Activated CD8-positive, alpha-beta T cell treated with anti-CD3 and anti-CD28 coated beads for 36 hours (primary cell): ENCODE measurements around the gene SIRT4. TPM values are rescaled to one million over a fixed set of nuclear protein-coding genes. Genes with fewer than 3 reads are reported as not detected.

Source experiments
- ATAC-seq: fragments of 200-7000 bp; cut with Tn5 transposase; one replicate; pipeline ENCODE4 v1.10.0; 2021; ENCODE audit warnings: mild to moderate bottlenecking, moderate library complexity
- CTCF ChIA-PET: fragments of 350-600 bp; sonication (Branson Sonifier 250); formaldehyde crosslinking; loops from one replicate; lab custom pipeline; 2021; ENCODE audit warnings: antibody characterized with exemption; lab: Charles Lee
- POLR2A ChIA-PET: fragments of 350-600 bp; sonication (Branson Sonifier 250); formaldehyde crosslinking; loops from one replicate; lab custom pipeline; 2021; ENCODE audit warnings: antibody characterized with exemption; lab: Charles Lee
- DNase-seq: peaks from one replicate; pipeline ENCODE4 v3.0.0-alpha.2; 2020
- H3K27ac Mint-ChIP-seq: one replicate; pipeline ENCODE4 v1.8.0; 2021; ENCODE audit warnings: mild to moderate bottlenecking, mixed read lengths
- H3K27me3 Mint-ChIP-seq: one replicate; pipeline ENCODE4 v1.8.0; 2021; ENCODE audit warnings: mixed read lengths
- H3K36me3 Mint-ChIP-seq: one replicate; pipeline ENCODE4 v1.8.0; 2021; ENCODE audit warnings: low read depth, mixed read lengths
- H3K4me1 Mint-ChIP-seq: one replicate; pipeline ENCODE4 v1.8.0; 2021; ENCODE audit warnings: low read depth, mixed read lengths
- H3K4me3 Mint-ChIP-seq: one replicate; pipeline ENCODE4 v1.8.0; 2021; ENCODE audit warnings: mild to moderate bottlenecking, moderate library complexity, mixed read lengths
- H3K9me3 Mint-ChIP-seq: one replicate; pipeline ENCODE4 v1.8.0; 2021; ENCODE audit warnings: mixed read lengths
- CTCF ChIP-seq: fragments of 200-600 bp; IDR thresholded peaks from one replicate; pipeline ENCODE4 v1.8.0; 2022; ENCODE audit warnings: antibody characterized with exemption, mild to moderate bottlenecking
- intact Hi-C: fragments of 100-400 bp; cut with micrococcal nuclease; formaldehyde crosslinking; loops from one replicate; pipeline ENCODE4 v1.10.0; 2022
- total RNA-seq, 2 experiments: library from RNA; stranded (reverse); gene quantifications; one replicate each; pipeline ENCODE4 v1.2.3, GENCODE V29; 2021

SIRT4 gene
- total RNA-seq, 2 experiments from 2014 or later, result 2.7 to 3.3 TPM

- Mint-ChIP-seq H3K9me3 (no peaks in the 10 kb centered on the region), H3K27me3 (no peaks in the 10 kb centered on the region), H3K4me1 (peaks cover 63% of the 10 kb centered on the region), H3K4me3 (peak overlapping the region; percentile 78), H3K27ac (peak overlapping the region; percentile 47), H3K36me3 (no peaks in the 10 kb centered on the region)
- CTCF ChIA-PET, result interaction anchor here (0.7 to 25.9 kb wide), 11 partner anchors 9 to 61 kb away, joined by 3 to 749 read pairs (median 5); partner anchors contain the start of genes RNU4-2, RPLP0 and SIRT4
- DNase-seq (no peak), ATAC-seq (no peak)
- no peak for TF ChIP-seq CTCF
- POLR2A ChIA-PET, result interaction anchor here (0.6 to 12.6 kb wide), 9 partner anchors 10 to 64 kb away, joined by 3 to 207 read pairs (median 11); partner anchors contain the start of genes RNU4-1, RNU4-2 and RPLP0
- intact Hi-C loops, result no loop called here
Measured at GRCh38 chr12:120262852-120263747, 39.0 kb upstream of the SIRT4 start.

GRCh38 chr12:120263748-120264085 lies 38.4 kb upstream of the SIRT4 start:
- intact Hi-C loops, result no loop called here
- ATAC-seq, result no peak
- Mint-ChIP-seq H3K36me3 (no peaks in the 10 kb centered on the region), H3K4me3 (peak overlapping the region; percentile 78), H3K9me3 (no peaks in the 10 kb centered on the region), H3K27me3 (no peaks in the 10 kb centered on the region), H3K4me1 (peaks cover 58% of the 10 kb centered on the region), H3K27ac (peak overlapping the region; percentile 64)
- POLR2A ChIA-PET, result interaction anchor here (0.7 to 12.6 kb wide), 6 partner anchors 10 to 64 kb away, joined by 3 to 207 read pairs (median 76); partner anchors contain the start of genes RNU4-1, RNU4-2 and RPLP0
- no peak for DNase-seq
- TF ChIP-seq CTCF, result no peak
- CTCF ChIA-PET, result interaction anchor here (1.1 to 25.9 kb wide), 7 partner anchors 15 to 62 kb away, joined by 3 to 749 read pairs (median 5); partner anchors contain the start of genes RPLP0 and SIRT4

- Mint-ChIP-seq H3K27me3 (no peaks in the 10 kb centered on the region), H3K4me3 (peak overlapping the region; percentile 78), H3K4me1 (peaks cover 57% of the 10 kb centered on the region), H3K27ac (peak overlapping the region; percentile 79), H3K9me3 (no peaks in the 10 kb centered on the region), H3K36me3 (no peaks in the 10 kb centered on the region)
- ChIA-PET POLR2A (interaction anchor here (1.1 to 12.6 kb wide), 8 partner anchors 11 to 147 kb away, joined by 3 to 207 read pairs (median 28); partner anchors contain the start of genes RAB35, RNU4-1, RNU4-2 and RPLP0), CTCF (interaction anchor here (0.6 to 25.9 kb wide), 10 partner anchors 10 to 351 kb away, joined by 3 to 749 read pairs (median 12); partner anchors contain the start of genes RPLP0 and SIRT4)
- TF ChIP-seq CTCF, result no peak
- ATAC-seq (no peak), DNase-seq (no peak)
- intact Hi-C loops, result no loop called here
Measured at GRCh38 chr12:120264086-120264903, 37.8 kb upstream of the SIRT4 start.

- peaks cover 50% of the 10 kb centered on the region for H3K4me1 Mint-ChIP-seq
- H3K36me3 Mint-ChIP-seq, result no peaks in the 10 kb centered on the region
- no peak for ATAC-seq
- no peaks in the 10 kb centered on the region for H3K9me3 Mint-ChIP-seq
- intact Hi-C loops, result no loop called here
- TF ChIP-seq CTCF, result no peak
- POLR2A ChIA-PET, result interaction anchor here (0.6 to 12.6 kb wide), 14 partner anchors 8 to 148 kb away, joined by 3 to 207 read pairs (median 4); partner anchors contain the start of genes RAB35, RNU4-1, RNU4-2 and RPLP0
- CTCF ChIA-PET, result interaction anchor here (0.6 to 25.9 kb wide), 15 partner anchors 11 to 350 kb away, joined by 3 to 749 read pairs (median 14); partner anchors contain the start of genes RNU4-1, RNU4-2 and RPLP0
- H3K27me3 Mint-ChIP-seq, result no peaks in the 10 kb centered on the region
- peak; percentile 31 for DNase-seq
- peak overlapping the region; percentile 79 for H3K27ac Mint-ChIP-seq
- H3K4me3 Mint-ChIP-seq, result peak overlapping the region; percentile 78
Measured at GRCh38 chr12:120264904-120265472, 37.1 kb upstream of the SIRT4 start.
